GM19438 (cell line): ENCODE results near the gene SF3A1.
A peak's percentile ranks its signal among the peaks of the same experiment; 100 is the strongest.

Source experiments
- ATAC-seq: cut with Tn5 transposase; IDR thresholded peaks from one replicate; pipeline ENCODE4 v1.9.1; 2021; ENCODE audit warnings: low read depth; ENCODE audit not compliant: unreplicated experiment

The SF3A1 gene

DNA sequence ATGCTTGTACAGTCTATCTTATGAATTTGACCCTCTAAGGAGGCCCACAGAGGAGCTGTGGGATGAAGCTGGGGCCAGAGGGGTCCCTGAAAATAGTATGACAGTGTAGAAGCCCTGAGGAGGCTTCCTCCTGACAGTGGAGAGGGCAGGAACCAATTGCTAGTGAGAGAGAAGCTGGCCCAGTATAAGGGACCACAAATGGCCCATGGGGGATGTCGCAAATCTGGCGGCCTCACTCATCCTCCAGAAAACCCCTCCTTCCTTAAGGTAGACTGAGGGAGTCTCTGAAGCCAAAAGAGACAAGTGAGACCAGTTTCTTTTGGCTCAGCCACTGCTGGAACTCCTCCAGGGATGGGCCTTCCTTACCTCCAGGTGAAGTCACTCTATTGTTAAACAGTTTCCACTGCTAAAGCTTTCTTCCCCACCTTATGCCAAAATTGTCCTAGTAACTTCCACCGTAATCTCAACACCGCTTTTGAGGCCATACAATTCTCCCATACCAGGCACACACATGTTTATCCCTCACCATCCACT is 49.6 kb downstream of the SF3A1 start:
- no peak for ATAC-seq

DNA sequence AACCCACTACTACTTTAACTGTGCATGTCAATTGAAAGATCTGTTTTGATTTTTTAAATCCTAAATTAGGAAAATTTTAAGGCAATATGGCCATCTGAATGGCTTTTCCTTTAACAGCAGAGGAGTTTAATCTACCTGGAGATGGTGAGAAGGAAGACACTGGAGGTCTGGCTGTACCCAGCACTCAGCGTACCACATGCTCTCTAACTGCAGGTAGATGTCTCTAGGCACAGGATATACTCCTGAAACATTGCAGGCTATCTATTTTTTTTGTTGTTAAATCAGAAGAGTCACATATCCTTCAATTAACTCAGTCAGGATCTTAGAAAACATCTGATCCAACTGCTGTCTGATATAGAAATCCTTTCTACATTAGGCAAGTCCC is 50.1 kb downstream of the SF3A1 start:
- no peak for ATAC-seq

DNA sequence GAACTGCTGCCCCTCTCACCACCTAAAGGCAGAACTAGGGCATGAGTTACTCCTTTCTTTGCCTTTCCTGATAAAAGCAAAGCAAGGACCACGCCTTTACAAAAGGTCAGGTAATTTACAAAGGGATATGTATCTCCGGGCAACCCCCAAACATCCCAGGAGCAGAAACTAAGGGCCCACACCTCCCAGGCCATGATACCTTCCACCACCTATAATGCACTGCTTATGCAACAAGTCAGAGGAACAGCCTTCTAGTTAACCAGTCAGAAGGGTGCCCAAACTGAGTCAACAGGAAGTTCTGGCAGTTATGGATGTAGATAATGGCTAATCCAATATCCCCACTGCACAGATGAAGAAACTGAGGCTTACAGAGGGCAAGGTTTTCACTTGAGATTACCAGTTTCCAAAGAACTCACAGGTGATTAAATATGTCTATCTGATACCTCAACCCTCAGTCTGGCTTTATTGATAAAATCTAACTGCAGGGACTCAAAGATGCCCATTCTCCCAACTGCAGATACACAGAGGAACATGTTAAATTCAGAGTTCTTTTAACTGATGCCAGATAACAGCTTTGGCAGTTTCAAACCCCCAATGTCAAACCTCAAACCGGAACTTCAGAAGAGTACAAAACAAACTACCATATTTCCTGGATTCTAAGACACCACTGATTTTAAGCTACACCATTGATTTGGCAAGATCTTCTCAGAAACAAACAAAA is 50.6 kb downstream of the SF3A1 start:
- ATAC-seq, result no peak

DNA sequence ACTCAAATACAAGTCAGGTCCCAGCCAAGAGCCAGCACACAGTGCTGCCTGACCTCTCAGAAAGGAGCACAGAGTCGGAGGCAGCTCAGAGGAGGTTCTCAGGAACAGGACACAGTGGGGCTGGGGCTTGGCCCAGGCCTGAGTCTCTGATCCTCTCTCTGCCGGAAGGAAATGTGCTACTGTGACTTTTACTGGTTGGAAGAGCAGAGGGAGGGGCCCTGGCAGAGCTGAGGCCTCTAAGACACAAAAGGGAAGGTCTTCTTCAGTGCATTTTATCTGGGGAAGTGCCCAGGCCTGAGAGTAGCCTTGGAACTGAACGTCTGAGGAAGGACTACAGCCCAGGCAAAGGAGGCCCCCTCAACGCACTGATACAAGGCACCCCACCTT is 51.2 kb downstream of the SF3A1 start:
- peak; percentile 35 for ATAC-seq

DNA sequence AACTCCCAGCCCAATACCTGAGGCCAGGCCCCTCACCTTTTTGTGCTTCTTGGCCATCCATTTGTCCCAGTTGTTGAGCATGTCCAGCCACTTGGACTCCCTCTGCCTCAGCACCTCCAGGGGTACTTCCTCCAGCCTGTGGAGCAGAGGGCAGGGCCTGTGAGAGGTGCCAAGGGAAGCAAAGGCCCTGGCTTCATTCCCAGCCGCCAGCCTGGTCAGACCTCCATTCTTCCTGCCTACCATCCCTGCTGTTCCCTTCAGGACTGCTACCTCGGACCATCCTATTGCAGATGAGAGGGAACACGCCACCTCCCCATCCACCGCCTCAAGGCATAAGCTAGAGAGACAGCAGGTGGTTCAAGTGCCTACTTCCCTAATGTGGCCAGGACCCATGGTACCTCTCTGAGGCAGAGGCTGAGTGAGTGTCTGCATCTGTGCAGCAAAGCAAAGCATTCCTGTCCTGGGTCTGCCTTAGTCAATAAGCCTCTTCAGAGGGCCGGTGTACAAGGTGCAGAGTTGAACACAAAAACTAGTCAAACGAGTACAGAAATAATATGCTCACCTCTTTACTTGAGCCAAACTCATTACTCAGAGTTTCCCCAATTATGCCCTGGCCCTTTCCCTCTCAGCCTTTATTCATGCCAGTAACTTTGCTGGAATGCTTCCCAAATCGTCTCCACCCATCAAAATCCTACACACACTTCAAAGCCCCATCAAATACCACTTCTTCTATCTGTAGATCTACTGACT is 52.0 kb downstream of the SF3A1 start:
- no peak for ATAC-seq

DNA sequence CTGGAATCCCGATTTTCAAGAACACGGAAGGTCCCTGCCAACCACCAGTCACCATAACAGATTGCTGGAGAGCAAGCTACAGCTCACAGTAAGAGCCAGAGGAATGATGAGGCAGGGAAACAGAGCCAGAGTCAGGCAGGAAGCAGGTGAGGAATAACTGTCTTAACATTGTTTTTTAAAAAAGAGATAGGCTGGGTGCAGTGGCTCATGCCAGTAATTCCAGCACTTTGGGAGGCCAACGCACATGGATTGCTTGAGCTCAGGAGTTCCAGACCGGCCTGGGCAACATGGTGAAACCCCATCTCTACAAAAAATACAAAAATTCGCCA is 53.9 kb downstream of the SF3A1 start:
- ATAC-seq, result no peak

DNA sequence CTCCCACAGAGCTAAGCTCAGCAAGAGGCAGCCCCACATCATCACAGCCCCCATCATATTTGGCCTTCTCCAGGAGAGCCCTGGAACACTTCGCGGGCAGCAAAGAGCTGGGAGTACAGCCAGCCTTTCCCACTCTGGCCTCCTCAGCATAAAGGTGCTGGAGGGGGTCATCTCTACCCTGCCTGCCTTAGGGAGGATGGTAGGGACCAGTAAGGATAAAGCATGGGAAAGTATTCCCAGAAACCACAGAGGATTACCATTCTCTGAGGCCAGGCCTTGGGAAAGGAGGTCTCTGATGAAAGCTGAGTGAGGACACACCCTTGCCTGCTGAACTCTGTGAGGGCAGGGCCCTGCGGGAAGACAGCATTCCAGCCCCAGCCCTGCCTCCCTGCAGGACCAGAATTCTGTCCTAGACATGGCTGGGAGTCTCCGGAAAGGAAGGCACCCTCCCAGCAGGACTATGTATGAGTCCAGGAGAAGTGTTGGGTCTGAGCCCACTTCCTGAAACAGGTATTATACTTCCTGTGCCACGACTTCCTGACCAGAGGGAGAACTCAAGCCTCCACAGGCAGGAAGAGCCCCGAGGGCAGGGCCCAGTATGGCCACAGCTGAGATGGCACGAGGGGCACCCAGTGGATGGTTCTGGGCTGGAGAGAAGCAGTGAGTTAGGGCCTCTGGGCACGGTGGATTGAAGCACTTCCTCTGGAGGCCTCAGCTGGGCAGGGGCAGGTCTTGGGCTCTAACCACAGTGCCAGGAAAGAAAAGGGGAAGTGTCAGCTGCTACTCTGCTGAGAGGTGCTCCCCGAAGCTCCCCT is 54.5 kb downstream of the SF3A1 start:
- ATAC-seq, result no peak

DNA sequence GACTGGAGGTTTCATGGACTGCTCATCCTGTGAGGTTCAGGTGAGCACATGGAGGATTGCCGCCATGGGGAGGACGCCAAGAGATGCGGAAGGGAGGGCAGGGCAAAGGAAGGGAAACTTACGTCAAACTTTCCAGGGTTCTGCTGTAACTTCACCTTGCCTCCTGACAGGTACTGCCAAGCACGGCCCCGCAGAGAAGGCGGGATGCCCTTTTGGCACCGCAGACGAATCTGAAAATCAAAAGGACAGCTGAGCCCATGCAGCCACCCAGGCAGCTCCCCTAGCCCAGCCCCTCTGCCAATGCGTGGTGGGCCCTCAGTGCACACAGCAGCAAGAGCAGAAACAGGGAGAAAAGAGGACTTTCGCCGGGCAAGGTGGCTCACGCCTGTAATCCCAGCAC is 57.4 kb downstream of the SF3A1 start:
- ATAC-seq, result no peak

DNA sequence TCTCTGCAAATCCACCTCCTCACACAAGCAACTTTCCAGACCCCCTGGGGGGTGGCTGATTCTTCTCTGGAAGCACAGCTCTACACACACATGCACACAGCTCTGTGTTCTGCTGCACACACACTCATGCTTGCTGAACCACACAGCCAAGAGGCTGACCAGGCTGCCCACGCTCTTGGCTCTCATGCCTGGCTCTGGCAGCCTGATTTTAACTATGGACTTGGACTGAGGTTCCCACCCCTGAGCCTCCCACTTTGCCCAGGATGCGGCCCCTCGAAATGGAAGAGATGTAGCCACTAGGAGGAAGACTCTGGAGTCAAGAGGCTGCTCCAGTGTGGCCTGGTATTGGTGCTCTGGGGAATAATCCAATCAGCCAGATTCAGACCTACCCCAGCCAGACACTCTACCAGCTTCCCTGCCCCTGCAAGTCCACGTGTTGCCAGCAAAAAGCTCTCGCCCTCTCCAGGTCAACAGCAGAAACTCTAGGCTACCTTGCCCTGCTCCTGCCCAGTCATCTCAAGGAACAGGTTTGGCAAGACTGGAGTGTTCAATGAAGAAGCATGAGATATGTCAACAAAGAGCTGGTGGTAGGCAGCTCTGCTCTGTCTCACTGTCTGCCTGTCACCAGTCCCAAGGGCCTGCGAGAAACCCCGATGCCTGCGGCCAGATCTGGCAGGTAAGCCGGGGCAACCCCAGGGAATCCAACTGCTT is 58.5 kb downstream of the SF3A1 start:
- no peak for ATAC-seq

DNA sequence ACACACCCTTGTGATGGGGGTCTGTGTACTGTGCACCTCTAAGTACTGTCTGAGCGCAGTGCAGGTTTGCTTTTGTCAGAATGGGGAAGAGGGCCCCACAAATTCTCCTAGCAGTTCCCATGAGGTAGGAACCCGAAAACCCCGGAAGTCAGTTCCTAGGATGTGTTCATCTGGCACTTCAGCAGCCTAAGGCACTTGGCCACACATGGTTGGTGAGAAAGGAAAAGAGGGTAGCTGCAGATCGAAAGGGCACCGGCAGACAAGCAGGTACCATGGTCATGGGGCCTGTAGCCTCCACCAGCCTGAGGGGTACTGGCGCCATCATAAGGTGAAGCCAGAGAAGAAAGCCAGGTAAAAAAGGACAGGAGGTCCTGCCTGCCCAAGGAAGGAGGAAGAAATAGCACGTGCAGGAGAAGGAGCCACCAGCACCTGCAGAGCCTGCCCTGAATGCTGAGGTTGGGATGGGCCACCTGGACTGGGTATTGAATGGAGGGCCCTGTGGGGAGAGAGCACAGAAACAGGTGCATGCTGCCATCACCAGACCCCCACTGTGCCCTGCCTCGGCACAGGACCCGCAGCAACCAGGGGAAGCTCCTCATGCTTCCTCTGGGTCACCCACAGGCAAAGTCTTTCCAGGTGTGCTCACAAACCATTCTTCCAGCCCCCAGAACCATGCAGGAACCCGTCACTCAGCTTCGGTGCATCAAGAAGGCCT is 59.3 kb downstream of the SF3A1 start:
- no peak for ATAC-seq

DNA sequence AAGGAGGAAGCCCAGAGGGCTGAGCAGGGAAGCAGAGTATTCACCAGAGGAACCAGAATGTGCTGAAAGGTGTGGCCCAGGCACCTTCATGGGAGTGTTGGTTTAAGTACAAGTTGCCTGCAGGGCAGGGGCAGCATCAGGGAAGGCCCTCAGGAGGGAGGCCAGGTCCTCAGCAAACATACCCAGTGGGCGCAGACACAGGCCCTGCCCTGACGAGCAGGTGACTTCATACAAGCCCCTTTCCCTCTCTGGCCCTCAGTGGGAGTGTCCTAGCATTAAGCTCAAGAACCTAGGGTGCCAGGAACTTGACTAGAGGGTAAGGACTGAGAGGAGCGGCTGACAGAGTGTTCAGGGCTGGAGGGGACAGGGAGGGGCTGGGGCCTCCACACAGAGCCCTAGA is 59.9 kb downstream of the SF3A1 start:
- no peak for ATAC-seq

DNA sequence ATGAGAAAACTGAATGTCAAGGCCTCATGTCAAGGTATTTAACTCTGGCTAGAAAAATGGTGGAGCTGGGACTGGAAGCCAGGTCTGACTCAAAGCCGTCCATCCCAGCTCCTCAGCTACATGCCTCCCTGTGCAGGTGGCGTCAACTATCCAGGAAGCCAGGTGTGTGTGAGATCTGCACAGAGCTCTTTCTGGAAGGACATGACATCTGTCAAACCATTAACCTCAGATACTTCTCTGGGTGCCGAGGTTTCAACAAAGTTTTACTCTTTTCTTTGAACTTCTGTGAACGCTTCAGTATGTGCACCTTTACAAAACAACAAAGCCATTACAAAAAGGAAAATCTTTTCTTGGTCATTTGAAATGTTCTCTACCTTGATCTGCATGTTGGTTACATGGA is 60.4 kb downstream of the SF3A1 start:
- ATAC-seq, result no peak

DNA sequence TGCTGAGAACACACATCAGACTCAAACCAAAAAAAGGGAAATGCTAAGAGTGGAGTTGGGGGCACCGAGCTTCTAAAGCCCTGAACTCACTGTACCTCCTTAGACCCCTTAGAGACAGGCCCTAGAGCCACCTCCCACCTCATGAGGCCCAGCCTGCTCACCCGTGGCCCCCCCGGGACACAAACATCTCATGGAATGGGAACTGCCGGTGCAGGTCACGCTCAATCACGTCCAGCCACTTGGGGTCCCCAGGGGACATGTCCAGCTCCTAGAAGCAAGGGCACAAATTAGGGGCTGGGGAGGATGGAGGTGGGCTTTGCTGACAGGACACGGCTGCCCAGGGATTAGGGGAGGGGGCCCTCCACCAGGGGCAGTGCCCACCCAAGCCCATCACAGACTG is 61.1 kb downstream of the SF3A1 start:
- no peak for ATAC-seq

DNA sequence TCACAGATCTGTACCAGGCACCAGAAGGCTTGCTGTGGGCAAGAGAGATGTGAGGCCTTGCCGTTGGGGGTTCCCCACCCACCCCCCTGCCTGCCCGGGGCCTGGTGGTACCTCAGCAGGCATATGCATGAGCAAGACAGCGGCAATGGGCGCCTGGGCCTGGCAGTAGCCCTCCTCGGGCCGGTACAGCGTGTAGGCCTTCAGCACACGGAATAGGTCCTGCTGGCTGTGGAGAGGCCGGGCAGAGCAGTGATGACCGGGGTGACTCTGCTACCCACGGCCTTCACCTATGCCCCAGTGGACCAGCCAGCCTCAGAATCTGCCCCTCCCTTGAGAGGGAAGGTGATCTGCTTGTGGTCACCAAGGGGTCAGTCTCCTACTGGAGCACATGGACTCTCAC is 61.9 kb downstream of the SF3A1 start:
- no peak for ATAC-seq

DNA sequence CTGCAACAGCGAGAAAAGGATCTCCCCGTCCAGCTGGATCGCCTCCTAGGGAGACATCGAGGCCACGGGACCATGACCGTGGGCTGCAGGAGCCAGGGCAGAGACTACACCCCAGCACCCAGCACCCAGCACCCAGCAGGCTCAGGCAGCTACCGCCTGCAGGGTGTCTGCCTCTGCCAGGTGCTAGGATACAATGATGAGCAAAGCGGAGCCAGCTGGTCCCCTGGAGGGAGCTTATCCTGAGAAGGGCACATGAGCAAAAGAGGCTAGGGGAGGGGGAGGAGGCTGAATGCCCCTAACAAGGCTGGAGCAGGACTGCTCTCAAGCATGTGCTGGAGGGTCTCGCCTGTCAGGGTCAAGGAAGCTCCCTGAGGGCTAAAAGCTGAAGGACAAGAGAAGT is 62.6 kb downstream of the SF3A1 start:
- no peak for ATAC-seq

DNA sequence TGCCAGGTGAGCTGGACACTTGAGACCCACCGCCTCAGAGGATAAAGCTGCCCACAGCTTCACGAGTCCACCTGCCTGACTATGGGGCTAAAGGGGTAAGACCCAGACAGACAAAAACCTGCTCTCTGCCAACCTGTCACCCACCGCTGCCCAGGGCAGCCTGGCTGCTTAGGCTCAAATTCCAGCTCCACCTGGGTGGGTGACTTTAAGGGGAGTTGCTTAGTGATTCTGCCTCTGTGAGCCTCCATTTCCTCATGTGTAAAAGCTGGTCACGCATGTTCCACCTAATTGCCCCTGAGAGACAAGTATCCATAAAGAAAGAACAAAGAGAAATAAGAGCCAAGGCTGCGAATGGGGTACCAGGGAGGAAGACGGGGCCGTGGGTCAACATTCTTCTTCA is 63.7 kb downstream of the SF3A1 start:
- ATAC-seq, result no peak

DNA sequence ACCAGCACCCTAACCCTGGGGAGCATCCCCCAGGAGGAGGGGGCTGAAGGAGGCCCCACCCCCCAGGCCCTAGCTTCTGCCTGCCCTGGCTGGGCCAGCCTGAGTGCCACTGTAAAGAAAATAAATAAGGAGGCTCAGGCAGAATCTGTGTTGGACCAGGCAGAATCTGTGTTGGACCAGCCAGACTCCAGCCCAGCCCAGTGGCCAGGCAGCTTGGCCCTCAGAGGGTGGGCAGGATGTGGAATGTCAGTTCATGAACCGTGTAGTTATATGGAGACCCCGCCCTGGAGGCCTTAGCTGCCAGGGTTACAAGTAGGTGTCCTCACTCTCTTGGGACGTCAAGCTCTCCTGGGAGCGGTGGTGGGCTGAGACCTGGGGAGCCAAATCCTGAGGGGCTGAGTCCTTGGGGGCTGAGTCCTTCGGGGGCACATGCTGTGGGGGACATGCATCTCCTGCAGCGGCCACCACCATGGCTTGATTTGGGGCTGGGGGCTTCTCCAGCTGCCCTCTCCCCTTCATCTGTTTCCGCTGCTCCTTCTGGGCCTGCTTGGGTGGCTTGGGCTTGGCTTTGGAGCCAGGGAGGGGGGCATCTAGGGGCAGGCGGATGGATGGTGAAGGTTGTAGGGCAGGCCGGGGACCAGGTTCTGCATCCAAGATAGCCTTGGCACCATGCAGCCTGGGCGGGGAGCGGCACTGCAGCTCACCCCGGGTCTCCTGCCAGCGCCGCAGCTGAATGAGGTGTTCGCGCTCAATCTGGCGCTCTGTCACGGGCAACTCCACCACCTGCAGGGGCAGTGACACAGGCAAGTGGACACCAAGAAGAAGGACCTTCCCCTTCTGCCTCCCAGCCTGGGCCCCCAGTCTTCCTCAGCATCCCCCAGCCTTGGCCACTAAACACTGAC is 64.4 kb downstream of the SF3A1 start:
- no peak for ATAC-seq

DNA sequence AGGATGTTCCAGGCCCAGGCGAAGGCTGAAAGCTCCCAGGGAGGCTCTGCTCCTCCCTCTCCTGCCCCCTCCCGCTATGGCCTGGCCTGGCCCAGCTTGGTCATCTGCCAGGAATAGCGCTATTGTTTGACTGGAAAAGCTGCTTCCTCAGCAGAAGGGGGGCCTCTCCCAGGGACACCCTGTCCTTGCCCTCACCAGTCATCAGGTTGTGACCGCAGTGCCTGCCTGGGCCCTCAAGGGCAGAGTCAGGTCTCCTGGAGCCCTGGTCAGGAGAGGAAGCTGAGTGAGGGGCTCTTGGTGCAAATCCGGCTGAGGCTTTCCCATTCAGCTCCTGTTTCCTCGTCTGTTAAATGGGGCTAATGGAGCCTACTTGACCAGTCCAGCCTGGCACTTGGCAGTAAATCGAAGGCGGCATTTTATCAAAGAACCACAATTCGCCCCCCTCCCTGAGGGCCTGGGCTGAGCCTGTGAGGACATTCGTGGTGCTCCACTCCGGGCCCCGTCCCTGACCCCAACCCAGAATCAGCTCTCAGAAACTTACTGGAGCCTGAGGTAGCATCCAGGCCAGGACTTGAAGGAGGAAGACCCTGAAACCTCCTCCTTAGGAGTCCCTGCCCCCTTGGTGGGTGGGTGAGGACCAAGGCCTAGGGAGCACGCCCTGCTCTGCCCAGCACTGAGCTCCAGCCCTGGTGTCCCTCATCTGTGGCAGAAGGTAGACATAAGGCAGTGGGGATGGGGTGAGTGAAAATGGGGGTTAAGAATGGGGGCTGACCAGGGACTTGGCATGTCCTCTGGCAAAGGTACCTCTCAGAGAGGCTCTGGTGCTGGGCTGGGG is 65.4 kb downstream of the SF3A1 start:
- no peak for ATAC-seq
